Omental fat pad (tissue), 4 donors: ENCODE measurements around the gene GLI3. TPM values are rescaled to one million over a fixed set of nuclear protein-coding genes. Genes with fewer than 3 reads are reported as not detected.

Experiments used
- ATAC-seq: fragments of 150-250 bp; one replicate; pipeline ENCODE4 v1.9.1; 2016; ENCODE audit warnings: mild to moderate bottlenecking, moderate library complexity; ENCODE audit not compliant: low FRiP score
- DNase-seq: peaks from one replicate; pipeline ENCODE4 v3.0.0-alpha.2; 2019; ENCODE audit warnings: low spot score
- CTCF ChIP-seq, 3 donors: fragments of 450-650 bp; IDR thresholded peaks; one replicate each; pipeline ENCODE4 v1.5.1; 2016 to 2017; ENCODE audit warnings: antibody characterized with exemption in 3 of 3, mild to moderate bottlenecking in 3 of 3, moderate library complexity in 2 of 3
- total RNA-seq, 4 donors: library from RNA; depleted of rRNA; stranded (reverse); fragments of >200 nt; gene quantifications; one replicate each; pipeline ENCODE4 v1.1.0, GENCODE V29; 2016

The GLI3 gene
- total RNA-seq, 4 donors from 2014 or later, result 10.0 to 19.2 (median 14.6) TPM

DNA sequence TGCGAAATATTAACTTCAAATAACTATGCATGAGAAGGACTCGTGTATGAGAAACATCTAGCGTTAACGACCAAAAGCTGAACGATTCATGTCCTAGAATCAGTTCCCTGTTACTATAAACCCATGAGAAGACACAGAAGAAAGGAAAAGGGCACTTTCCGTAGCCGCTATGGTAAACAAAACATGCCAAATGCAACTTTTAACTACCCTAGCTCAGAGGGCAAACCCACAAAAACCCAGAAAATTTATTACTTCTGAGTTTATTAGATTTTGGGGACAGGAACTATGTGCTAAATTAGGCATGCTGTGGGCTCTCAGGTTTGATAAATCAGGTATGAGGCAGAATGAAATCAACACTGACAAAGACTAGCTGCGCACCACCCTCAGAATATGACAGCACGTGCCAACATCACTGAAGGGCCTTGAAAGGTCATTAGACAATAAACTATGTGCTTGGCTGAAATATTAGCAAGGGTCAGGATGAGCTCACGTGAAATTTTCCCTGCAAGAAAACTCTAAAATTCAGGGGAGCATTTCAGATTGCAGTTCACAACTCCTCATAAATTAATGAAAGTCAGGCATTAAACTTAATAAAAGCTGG lies 102.6 kb downstream of the GLI3 start:
- no peak for ATAC-seq
- TF ChIP-seq CTCF (IDR thresholded peaks at IDR 0.05), result no peak
- no peak for DNase-seq

GRCh38 chr7:42133321-42133720 lies 103.7 kb downstream of the GLI3 start:
- TF ChIP-seq CTCF (IDR thresholded peaks at IDR 0.05), result no peak
- DNase-seq (no peak), ATAC-seq (no peak)

DNA sequence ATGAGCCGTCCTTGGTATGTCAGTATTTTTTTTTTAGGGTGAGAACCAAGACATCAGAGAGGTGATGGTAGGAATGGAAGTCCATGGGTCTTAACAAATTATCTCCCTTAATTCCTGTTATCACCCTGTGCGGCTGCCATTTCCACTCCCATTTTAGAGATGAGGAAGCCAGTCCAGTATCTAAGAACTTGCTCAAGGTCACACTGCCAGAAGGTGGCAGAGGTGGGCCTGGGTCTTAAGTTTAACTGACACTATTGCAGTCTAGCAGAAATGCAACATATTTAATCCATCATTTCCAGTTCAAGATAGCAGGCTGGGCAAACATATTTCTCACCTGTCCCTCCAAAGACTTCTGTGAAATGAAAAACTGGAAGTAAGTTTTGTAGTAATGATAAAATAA lies 108.3 kb downstream of the GLI3 start:
- DNase-seq (no peak), ATAC-seq (no peak)
- TF ChIP-seq CTCF (IDR thresholded peaks at IDR 0.05), result no peak

- no peak for TF ChIP-seq CTCF (IDR thresholded peaks at IDR 0.05)
- DNase-seq, result no peak
- ATAC-seq, result peak; percentile 42
Measured at GRCh38 chr7:42127232-42127622, 109.8 kb downstream of the GLI3 start.

- ATAC-seq (peak; percentile 52), DNase-seq (no peak)
- TF ChIP-seq CTCF (IDR thresholded peaks at IDR 0.05), result no peak
Measured at GRCh38 chr7:42126475-42127231, 110.4 kb downstream of the GLI3 start.

DNA sequence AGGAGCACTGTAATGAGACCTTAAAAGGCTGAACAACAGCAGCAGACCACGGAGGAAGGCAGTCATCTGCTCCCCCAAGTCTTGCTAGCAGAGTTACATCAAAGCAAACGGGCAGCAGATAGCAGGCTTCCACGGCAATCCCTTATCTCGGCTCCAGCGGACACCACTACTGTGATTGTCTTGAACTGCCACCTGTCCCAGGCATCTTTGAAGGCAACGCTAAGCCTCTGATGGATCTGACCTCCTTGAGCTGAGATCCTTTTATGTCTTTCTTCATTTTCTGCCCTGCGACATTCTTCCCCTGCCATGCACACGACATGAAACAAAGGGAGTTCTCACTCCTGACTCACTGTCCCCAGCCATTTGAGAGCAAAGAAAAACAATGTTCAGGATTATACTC lies 111.7 kb downstream of the GLI3 start:
- DNase-seq (no peak), ATAC-seq (no peak)
- no peak for TF ChIP-seq CTCF (IDR thresholded peaks at IDR 0.05)

- DNase-seq, result no peak
- ATAC-seq, result no peak
- TF ChIP-seq CTCF (IDR thresholded peaks at IDR 0.05), result no peak
Measured at GRCh38 chr7:42123716-42124115, 113.3 kb downstream of the GLI3 start.
